Mucosa of descending colon (tissue), 3 donors: ENCODE results near the gene CTBP2. TPM values are rescaled to one million over a fixed set of nuclear protein-coding genes. Genes with fewer than 3 reads are reported as not detected.

ENCODE experiments used
- ATAC-seq: fragments of 200-7000 bp; cut with Tn5 transposase; one replicate; pipeline ENCODE4 v1.9.1; 2020; ENCODE audit warnings: mild to moderate bottlenecking, moderate library complexity
- DNase-seq, 3 donors: peaks; one replicate each; pipeline ENCODE4 v3.0.0-alpha.2; 2020
- H3K36me3 ChIP-seq: fragments of 200-600 bp; one replicate; pipeline ENCODE4 v1.8.0; 2021; ENCODE audit warnings: low read depth, mild to moderate bottlenecking
- H3K4me1 ChIP-seq: fragments of 200-600 bp; one replicate; pipeline ENCODE4 v1.8.0; 2021; ENCODE audit warnings: low read depth, mild to moderate bottlenecking
- H3K4me3 ChIP-seq: fragments of 200-600 bp; one replicate; pipeline ENCODE4 v1.8.0; 2021; ENCODE audit warnings: mild to moderate bottlenecking
- H3K9me3 ChIP-seq: fragments of 200-600 bp; one replicate; pipeline ENCODE4 v1.8.0; 2021; ENCODE audit warnings: mild to moderate bottlenecking
- CTCF ChIP-seq: fragments of 200-600 bp; IDR thresholded peaks from one replicate; pipeline ENCODE4 v1.8.0; 2022; ENCODE audit warnings: antibody characterized with exemption, mild to moderate bottlenecking
- intact Hi-C, 2 donors: fragments of 100-400 bp; cut with DNase I in 1 of 2; cut with micrococcal nuclease in 1 of 2; formaldehyde crosslinking; loops; one replicate each; pipeline versions ENCODE4 v1.11.0 to v1.11.1; 2022; cut with DNase I, micrococcal nuclease
- total RNA-seq, 3 donors: library from RNA; stranded (reverse); fragmentation: NEBNext Ultra II Directional in 2 of 3; extraction: Animal tissue kit (Norgen Biotek cat#: 25700) in 2 of 3; gene quantifications; one replicate each; pipeline versions ENCODE4 v1.2.1 to v1.2.4, GENCODE V29; 2021 to 2023
- donor health status: DM: no; HTN: no; CAD: no; lungs with moderate emphysema.
- donor health status: DM: no; HTN: no; CAD: no.
- donor health status: DM: no; HTN: yes; CAD: no.

Gene CTBP2
- total RNA-seq, 3 donors from 2014 or later = 109 to 137 (median 121) TPM

GRCh38 chr10:125146791-125147579, 13.4 kb downstream of the CTBP2 start:
- H3K9me3 ChIP-seq = no peaks in the 10 kb centered on the region
- H3K4me1 ChIP-seq = peaks cover 48% of the 10 kb centered on the region
- peak; percentile 42 for ATAC-seq
- intact Hi-C loops = loop anchor here in 1 of 2 donors (10.0 kb wide), 1 partner anchor 92 kb away; no protein-coding TSS in a partner anchor
- no peaks in the 10 kb centered on the region for H3K36me3 ChIP-seq
- no peak for TF ChIP-seq CTCF
- no peak overlapping the region for H3K4me3 ChIP-seq
- DNase-seq = peak in 1 of 3 donors; percentile 57

GRCh38 chr10:125145636-125146035, 14.7 kb downstream of the CTBP2 start:
- no peaks in the 10 kb centered on the region for H3K9me3 ChIP-seq
- ATAC-seq = no peak
- H3K4me3 ChIP-seq = no peak overlapping the region
- intact Hi-C loops = loop anchor here in 1 of 2 donors (10.0 kb wide), 1 partner anchor 91 kb away; no protein-coding TSS in a partner anchor
- H3K4me1 ChIP-seq = peaks cover 39% of the 10 kb centered on the region
- no peaks in the 10 kb centered on the region for H3K36me3 ChIP-seq
- no peak for TF ChIP-seq CTCF
- DNase-seq = no peak

GRCh38 chr10:125144693-125145623, 15.4 kb downstream of the CTBP2 start:
- Histone ChIP-seq H3K4me1 (peaks cover 33% of the 10 kb centered on the region), H3K4me3 (no peak overlapping the region), H3K9me3 (no peaks in the 10 kb centered on the region), H3K36me3 (no peaks in the 10 kb centered on the region)
- TF ChIP-seq CTCF = no peak
- DNase-seq = peak in 1 of 3 donors; percentile 60
- intact Hi-C loops = loop anchor here in 1 of 2 donors (10.0 kb wide), 1 partner anchor 90 kb away; no protein-coding TSS in a partner anchor
- peak; percentile 40 for ATAC-seq

DNA sequence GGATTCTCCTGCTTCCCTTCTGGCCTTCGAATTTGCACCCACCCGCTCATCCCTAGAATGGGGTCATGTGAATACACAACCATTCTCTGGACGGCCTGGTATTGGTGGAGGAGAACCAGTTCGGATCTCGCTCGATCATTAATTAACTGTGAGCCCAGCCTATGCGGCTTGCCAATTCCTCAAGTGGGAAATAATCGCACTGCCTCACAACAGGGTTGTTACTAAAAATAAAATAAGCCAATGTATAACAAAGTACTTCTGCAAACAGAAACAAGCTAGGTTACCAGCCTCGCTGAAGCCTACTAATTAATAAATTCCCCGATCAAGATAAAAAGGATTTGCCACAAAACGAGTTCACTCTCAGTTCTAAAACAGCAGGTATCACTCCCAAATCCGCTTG, 16.2 kb downstream of the CTBP2 start:
- Histone ChIP-seq H3K36me3 (no peaks in the 10 kb centered on the region), H3K4me3 (no peak overlapping the region), H3K4me1 (peaks cover 26% of the 10 kb centered on the region), H3K9me3 (no peaks in the 10 kb centered on the region)
- no peak for ATAC-seq
- intact Hi-C loops = loop anchor here in 1 of 2 donors (10.0 kb wide), 1 partner anchor 89 kb away; no protein-coding TSS in a partner anchor
- TF ChIP-seq CTCF = no peak
- DNase-seq = no peak

DNA sequence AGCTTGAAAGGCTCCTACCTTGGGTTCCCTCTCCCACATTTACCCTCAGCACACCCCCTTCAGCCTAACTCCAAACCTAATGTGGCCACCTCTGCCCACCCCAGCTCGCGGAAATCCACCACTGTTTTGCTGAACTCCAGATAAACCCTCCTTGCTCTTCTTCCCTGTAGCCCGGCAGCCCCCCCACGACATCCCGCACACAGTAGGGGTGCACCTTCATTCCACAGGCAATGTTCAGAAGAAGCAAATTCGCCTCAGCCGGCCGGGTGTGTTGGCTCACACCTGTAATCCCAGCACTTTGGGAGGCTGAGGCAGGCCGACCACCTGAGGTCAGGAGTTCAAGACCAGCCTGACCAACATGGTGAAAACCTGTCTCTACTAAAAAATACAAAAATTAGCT, 17.4 kb downstream of the CTBP2 start:
- Histone ChIP-seq H3K4me1 (peaks cover 22% of the 10 kb centered on the region), H3K4me3 (no peak overlapping the region), H3K36me3 (no peaks in the 10 kb centered on the region), H3K9me3 (no peaks in the 10 kb centered on the region)
- ATAC-seq (no peak), DNase-seq (no peak)
- no peak for TF ChIP-seq CTCF
- intact Hi-C loops = loop anchor here in 1 of 2 donors (10.0 kb wide), 1 partner anchor 88 kb away; no protein-coding TSS in a partner anchor
